HG03565 (cell line): ENCODE measurements around the gene DMAC2L.

Experiments used
- ATAC-seq: cut with Tn5 transposase; IDR thresholded peaks from one replicate; pipeline ENCODE4 v1.9.1; 2021; ENCODE audit warnings: mild to moderate bottlenecking, moderate library complexity; ENCODE audit not compliant: unreplicated experiment

DMAC2L gene

GRCh38 chr14:50321009-50321660 lies 9.0 kb downstream of the DMAC2L start:
- ATAC-seq: peak; percentile 83

GRCh38 chr14:50331596-50331995 lies 19.5 kb downstream of the DMAC2L start:
- no peak for ATAC-seq

GRCh38 chr14:50333014-50333509 lies 20.9 kb downstream of the DMAC2L start:
- ATAC-seq: no peak

- ATAC-seq: no peak
Observed at GRCh38 chr14:50334211-50334610, 22.1 kb downstream of the DMAC2L start.

GRCh38 chr14:50335389-50335788 lies 23.3 kb downstream of the DMAC2L start:
- ATAC-seq: no peak

GRCh38 chr14:50335989-50336824 lies 24.1 kb downstream of the DMAC2L start:
- no peak for ATAC-seq

- ATAC-seq: no peak
Observed at GRCh38 chr14:50338587-50338986, 26.5 kb downstream of the DMAC2L start.

- ATAC-seq: no peak
Observed at GRCh38 chr14:50339178-50339804, 27.2 kb downstream of the DMAC2L start.

- no peak for ATAC-seq
Observed at GRCh38 chr14:50340045-50340444, 27.9 kb downstream of the DMAC2L start.

- ATAC-seq: no peak
Observed at GRCh38 chr14:50340963-50341362, 28.8 kb downstream of the DMAC2L start.

GRCh38 chr14:50342221-50343078 lies 30.3 kb downstream of the DMAC2L start:
- ATAC-seq: peak; percentile 42

GRCh38 chr14:50343434-50343833 lies 31.3 kb downstream of the DMAC2L start:
- ATAC-seq: no peak

- peak; percentile 80 for ATAC-seq
Observed at GRCh38 chr14:50344116-50344775, 32.1 kb downstream of the DMAC2L start.

- ATAC-seq: no peak
Observed at GRCh38 chr14:50344876-50345563, 32.9 kb downstream of the DMAC2L start.

GRCh38 chr14:50345846-50346422 lies 33.8 kb downstream of the DMAC2L start:
- ATAC-seq: no peak

- no peak for ATAC-seq
Observed at GRCh38 chr14:50347521-50347920, 35.4 kb downstream of the DMAC2L start.

GRCh38 chr14:50348933-50349332 lies 36.8 kb downstream of the DMAC2L start:
- no peak for ATAC-seq

- ATAC-seq: no peak
Observed at GRCh38 chr14:50350975-50351374, 38.9 kb downstream of the DMAC2L start.

GRCh38 chr14:50352584-50352983 lies 40.5 kb downstream of the DMAC2L start:
- ATAC-seq: no peak
